Superior temporal gyrus (tissue), 1 donor: ENCODE measurements around the gene COG1.

Experiments used
- DNase-seq: peaks from one replicate; pipeline ENCODE4 v3.0.0-alpha.2; 2016; ENCODE audit errors: extremely low spot score

The COG1 gene

DNA sequence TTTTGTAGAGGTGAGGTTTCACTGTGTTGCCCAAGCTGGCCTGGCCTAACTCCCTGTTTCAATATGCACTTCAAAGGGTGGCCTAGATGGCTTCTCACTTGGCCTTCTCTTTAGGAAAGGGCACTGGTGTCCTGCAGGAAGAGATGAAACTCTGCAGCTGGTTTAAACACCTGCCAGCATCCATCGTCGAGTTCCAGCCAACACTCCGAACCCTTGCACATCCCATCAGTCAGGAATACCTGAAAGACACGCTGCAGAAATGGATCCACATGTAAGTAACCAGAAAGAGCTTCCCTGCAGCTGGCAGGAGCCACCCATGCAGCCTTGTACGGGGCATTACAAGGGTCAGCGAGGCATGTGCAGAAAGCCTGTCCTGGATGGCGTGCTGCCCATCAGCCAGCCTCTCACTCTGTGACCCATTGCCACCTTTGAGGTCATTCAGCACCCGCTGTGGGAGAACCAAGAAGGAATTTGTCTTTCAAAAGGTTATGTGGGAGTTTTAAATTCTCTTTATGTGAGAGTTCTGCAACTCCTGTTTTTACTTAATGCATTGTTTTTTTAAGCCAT lies 7.0 kb downstream of the COG1 start:
- no peak for DNase-seq

DNA sequence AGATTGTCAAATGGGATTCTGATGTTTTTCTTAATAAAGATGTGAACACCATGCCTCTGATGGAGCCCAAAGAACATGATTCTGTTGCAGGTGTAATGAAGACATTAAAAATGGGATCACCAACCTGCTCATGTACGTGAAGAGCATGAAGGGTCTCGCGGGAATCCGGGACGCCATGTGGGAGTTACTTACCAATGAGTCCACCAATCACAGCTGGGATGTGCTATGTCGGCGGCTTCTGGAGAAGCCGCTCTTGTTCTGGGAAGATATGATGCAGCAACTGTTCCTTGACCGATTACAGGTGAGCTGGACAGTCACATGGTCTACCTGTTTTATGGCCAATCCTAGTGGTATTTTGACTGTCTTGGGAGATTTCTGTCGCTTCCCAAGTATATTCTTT lies 7.6 kb downstream of the COG1 start:
- DNase-seq: no peak

DNA sequence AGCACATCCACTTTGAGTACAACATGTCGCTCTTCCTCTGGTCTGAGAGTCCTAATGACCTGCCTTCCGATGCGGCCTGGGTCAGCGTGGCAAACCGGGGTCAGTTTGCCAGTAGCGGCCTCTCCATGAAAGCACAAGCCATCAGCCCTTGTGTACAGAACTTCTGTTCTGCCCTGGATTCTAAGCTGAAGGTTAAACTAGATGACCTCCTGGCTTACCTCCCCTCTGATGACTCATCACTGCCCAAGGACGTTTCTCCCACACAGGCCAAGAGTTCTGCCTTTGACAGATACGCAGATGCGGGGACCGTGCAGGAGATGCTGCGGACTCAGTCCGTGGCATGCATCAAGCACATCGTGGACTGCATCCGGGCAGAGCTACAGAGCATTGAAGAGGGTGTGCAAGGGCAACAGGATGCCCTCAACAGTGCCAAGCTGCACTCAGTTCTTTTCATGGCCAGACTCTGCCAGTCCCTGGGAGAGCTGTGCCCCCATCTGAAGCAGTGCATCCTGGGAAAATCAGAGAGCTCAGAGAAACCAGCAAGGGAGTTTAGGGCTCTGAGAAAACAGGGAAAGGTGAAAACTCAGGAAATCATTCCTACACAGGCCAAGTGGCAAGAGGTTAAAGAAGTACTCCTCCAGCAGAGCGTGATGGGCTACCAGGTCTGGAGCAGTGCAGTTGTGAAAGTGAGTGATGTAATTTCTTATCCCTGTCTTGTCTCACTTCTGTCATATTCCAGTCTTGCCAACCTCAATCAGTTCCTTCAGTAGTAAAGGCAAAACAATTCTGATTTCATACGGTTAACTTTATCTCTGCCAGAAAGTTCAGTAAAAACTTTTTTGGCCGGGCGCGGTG lies 8.6 kb downstream of the COG1 start:
- DNase-seq: no peak

DNA sequence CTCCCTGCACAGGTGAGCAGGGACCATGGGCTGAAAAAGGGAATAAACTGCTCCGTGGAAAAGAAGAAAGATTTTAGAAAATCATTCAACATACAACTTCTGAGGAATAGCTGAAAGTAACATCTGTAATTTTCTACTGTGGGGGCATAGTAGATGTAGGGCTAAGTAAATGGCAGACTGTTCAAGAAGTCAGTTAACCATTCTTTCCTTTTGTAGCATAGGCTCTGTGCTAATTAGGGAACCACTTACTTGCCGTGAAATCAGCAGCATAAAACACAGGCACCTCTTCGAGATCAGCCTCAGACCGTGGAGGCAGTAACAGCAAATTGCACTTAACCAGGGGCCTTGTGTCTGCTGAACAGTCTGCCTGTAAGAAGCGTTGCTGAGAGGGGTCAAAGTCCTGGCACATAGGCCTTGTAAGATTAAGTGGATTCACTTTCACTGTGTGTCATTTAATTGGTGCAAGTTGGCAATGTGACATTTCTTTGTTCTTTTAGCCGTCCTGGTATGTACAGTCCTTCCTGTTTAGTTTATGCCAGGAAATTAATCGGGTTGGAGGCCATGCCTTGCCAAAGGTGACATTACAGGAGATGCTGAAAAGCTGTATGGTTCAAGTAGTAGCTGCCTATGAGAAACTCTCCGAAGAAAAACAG lies 10.4 kb downstream of the COG1 start:
- no peak for DNase-seq

DNA sequence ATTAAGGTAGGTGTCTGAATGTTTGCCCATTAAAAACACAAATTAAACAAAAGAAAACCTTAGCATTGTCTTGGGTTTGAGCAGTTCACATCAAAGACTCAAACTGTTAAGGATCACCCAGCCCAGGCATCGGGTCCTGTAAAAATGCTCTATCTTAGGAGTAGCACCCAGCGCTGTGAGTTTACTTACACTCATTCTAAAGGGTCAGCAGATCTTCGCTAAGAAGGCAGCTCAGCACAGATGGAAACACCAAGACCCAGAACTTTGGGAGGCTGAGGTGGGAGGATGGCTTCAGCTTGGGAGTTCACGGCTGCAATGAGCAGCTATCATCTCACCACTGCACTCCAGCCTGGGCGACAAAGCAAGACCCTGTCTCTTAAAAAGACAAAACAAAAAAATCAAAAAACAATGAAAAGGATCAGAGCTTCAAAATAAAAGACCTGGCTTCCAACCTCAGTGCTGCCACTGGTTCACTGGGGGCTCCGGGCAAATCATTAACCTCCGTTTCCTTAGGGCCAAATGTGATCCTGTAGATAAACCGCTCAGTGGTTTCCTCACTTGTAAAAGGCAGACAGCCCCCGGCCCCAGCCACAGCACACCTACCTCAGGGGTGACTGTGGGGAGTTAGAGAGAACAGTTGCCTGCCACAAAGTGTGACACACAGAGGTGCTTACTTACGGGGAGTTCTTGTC lies 11.1 kb downstream of the COG1 start:
- DNase-seq: no peak

DNA sequence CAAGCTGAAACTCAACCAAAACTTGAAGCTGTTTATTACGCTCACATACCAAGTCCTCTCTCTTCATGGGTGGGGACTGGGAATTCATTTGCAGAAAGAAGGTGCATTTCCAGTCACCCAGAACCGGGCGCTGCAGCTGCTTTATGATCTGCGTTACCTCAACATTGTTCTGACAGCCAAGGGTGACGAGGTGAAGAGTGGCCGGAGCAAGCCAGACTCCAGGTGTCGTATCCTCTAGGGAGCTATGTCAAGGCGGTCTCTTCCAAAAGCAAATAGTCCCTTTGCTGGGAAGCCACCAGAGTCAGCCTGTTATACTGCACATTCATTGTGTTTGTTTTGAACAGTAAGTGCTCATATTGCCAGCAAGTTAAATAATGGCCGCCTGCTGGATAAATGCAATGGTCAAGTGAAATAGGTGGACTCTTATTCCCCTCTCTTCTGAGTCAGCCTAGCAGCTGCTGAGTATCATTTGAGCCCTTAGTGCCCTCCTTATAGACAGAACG lies 12.7 kb downstream of the COG1 start:
- no peak for DNase-seq

DNA sequence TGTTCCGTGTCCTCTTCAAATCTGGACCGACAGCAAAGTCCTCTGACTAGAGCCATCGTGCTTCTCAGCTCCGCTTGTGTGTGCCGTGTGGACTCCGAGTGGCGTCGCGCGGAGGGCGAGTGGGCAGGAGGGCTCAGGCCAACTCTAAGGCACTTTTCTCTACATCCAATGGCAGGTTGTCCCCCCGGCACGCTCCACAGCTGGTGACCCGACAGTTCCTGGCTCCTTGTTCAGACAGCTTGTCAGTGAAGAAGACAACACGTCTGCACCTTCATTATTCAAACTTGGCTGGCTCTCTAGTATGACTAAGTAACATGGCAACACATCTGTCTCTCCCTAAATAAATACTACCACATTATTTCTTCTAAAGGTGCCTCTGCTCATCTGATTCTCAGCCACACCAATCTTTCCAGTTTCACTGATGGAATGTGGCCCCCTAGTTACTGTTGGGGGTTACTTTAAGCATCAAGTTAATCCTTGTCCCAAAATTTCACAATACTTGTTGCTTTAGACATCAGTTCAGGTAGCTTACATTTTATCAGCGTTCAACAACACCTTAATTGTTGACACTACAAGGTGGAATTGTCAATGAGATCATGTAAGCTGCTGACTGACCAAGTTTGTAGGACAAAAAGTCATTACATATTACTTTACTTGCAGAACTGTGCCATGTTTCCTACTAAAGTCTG lies 15.4 kb downstream of the COG1 start:
- no peak for DNase-seq

DNA sequence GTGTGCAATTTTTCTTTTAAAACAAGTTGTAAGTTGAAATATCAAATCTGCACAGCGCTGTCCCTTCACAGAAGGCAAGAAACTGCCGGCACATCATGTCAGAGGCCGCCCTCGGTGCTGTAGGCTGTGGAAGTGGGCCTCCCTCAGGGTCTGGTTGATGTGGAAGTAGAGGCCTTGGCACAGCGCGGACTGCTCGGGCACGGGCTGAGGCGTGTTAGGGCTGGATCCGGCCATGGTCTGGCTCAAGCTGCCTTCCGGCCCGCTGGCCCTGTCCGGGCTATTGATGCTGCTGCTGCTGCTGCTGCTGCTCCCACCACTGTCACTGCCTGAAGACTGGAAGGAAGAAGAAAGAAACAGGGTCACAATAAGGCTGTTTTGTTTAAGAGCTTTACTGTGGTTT lies 16.6 kb downstream of the COG1 start:
- DNase-seq: no peak

DNA sequence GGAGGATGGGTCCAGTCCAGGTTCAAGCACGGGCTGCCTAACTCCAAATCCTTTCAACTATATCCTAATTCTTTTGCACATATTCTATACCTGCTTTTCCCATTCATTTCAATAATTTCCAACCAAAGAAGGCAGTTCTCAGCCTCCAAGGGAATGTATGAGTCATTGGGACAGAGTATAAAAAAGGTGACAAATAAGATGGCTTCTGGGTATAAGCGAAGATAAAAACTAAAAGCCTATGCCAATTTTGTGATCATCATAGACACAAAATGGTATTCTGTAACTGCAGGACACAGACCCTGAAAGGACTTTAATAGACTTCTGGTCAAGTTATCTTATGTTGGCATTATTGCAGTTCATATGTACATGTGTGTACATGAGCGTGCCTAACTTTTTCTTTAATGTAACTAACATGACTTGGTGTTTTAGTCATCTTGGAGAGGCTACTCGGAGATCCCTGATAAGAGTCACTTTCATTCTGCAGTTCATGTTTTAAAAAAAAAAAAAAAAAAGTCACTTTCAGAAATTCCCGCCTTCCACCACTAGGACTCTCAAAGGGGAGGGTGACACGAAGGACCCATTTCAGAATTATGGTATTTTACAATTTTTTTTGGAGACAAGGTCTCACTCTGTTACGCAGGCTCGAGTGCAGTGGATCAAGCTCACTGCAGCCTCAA lies 17.3 kb downstream of the COG1 start:
- DNase-seq: no peak

DNA sequence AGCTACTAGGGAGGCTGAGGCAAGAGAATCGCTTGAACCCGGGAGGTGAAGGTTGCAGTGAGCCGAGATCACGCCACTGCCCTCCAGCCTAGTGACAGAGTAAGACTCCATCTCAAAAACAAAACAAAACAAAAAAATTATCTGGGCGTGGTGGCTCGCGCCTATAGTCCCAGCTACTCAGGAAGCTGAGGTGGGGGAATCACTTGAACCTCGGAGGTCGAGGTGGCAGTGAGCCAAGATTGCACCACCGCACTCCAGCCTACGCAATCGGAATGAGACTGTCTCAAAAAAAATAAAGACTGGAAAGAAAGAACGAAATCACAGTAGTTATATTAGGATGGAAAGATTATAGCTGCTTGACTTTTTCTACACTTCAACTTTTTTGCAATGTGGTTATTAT lies 18.9 kb downstream of the COG1 start:
- no peak for DNase-seq

DNA sequence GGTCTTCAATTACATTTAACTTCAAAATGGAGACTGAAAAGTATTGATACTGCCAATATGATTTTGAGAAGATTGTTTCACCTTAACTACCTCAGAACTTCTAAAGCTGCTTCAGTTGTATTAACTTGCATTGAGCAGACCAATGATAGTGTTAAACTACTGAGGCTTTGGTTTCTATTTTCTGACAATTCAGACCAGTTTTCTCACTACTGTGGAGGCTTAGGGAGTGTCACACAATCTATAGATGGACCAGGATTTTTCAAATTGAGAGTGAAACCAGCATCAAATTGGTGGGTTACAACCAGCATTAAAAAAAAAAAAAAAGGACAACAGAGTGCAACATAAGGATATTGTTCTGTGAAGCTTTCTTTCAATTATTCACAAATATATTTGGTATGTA lies 21.2 kb downstream of the COG1 start:
- DNase-seq: no peak

DNA sequence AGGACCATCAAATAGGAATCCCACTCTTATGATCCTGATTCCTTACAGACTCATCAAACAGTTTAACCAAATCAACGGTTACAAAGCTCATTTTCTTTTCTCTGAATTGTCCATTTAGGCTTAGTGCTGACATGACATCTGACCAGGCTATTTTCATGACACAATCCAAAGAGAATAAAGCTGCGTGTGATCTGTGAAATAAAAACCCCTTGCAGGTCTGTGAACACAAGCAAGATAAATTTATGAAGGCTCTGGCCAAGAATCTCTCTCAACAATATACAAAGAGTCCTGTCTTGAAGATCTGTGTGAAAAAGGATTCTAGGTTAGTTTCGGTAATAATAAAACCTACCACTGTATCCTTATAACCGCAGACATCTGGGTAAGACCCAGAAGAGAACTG lies 22.0 kb downstream of the COG1 start:
- DNase-seq: peak; percentile 39

DNA sequence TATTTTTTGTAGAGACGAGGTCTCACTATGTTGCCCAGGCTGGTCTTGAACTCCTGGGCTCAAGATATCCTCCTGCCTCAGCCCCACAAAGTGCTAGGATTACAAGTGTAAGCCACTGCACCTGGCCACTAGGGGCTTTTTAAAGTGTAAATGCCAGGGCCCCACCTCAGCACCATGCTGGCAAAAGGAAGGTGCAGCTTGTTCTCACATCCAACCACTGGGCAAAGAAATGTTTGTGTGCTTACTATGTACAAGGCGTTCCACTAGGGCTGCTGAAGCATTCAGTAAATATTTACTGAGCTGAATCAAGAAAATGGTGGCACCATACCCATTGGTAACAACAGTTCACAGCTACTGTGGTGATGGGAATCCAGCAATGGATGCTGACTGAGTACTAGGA lies 22.6 kb downstream of the COG1 start:
- no peak for DNase-seq

DNA sequence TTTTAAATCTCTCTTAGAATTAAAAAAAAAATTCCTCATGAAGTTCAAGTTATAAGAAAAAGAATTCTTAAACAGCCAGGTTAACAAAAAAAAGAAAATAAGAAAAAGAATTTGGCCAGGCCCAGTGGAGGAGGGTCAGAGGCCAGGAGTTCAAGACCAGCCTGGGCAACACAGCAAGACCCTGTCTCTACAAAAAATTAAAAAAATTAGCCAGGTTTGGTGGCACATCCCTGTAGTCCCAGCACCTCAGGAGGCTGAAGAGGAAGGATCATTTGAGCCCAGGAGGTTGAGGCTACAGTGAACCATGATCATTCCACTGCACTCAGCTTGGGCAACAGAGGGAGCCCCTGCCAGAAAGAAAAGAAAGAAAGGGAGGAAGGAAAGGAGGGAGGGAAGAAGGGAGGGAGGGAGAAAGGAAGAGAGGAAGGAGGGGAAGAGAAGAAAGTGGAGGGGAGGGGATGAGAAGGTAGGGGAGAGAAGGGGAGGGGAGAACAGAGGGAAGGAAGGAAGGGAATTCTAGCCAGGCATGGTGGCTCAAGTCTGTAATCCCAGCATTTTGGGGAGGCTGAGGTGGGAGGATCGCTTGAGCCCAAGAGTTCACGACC lies 30.9 kb downstream of the COG1 start:
- DNase-seq: no peak

DNA sequence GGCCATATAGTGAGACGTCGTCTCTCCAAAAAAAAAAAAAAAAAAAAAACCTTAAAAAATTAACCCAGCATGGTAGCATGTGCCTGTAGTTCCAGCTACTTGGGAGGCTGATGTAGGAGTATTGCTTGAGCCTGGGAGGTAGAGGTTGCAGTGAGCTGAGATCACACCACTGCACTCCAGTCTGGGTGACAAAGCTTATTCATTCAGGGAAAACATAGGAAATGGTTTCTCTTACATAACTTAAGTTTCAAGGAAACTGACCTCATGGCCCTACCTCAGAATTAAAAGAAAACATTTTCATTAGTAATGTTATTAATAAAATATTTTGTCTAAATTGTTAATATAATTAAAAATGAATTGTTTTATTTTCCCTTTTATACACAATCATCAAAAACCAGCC lies 31.4 kb downstream of the COG1 start:
- no peak for DNase-seq

DNA sequence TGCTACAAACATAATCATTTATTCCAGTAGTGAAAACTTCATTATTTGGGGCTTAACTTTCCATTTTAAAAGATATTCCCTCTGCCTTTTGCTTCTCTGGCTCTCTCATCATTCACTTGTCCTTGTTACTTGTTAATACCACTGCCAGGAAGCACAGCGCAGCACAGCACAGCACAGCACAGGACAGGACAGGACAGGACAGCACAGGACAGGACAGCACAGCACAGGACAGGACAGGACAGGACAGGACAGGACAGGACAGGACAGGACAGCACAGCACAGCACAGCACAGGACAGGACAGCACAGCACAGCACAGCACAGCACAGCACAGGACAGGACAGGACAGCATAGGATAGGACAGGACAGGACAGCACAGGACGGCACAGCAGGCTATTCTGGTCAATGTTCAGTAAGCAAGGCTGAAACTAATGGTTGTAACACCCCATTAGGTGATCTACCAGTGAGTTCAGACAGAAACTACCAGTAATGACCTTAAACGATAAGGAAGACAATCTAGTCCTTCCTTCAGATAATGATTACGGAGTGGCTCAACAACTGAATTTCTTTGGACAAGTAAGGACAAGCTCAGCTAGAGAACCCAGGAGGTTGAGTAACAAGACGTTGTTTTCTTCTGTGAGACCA lies 31.9 kb downstream of the COG1 start:
- DNase-seq: no peak

DNA sequence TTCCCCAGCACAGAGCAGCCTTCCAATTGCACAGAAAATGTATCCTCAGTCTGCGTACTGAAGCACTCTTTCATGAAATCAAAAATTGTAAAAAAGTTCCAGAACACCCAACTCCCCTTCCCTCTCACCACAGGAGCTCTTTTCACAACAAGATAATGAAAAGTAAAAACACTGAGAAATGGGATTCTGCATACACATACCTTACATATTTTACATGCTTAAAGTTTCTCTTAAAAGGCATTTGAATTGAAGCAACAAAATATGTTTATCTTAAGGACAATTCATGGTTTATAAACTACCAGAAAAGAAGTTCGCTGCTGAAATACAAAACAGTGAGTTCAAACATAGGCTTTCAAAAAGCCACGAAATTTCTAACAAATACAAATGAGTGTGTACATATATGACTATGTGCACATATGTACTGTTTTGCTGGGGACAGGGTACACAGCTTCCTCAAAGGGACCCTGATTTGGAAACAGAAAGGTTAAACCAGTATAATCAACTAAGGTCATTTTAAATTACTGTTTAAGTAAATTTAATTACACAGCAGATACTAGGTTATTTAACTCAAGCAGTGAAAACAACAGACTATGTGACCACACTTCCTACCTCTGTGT lies 33.8 kb downstream of the COG1 start:
- no peak for DNase-seq

DNA sequence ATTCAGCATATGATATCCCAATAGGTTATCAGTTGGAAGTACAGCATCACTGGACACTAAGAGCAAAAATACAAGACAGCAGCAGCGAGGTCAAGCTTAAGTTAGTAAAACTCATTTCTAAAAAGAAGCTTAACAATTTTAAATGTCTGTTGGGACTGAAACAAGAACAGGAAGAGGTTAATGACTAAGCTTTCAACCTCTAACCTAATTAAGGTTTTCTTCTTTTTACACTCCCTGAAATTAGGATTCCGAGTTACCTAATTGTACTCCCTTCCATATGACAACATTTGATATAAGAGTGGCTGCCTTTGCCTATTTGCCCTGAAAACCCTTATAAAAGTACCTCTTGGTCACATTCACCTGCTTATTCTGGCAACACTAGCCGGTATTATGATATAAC lies 34.5 kb downstream of the COG1 start:
- DNase-seq: no peak

DNA sequence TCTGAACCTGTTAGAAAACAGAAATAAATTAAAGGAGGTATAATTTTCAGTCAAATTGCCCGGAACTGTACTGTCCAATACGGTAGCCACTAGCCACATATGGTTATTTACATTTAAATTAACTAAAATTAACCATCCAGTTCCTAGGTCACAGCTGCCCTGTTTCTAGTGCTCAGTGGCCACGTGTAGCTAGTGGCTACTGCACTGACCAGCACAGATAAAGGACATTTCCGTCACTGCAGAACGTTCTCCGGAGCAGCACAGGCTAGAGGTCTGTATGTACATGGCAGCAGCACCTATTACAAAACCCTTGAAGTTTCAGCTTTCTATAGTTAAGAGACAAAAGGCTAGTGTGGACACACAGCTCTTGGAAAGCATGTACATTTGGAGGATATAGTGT lies 35.1 kb downstream of the COG1 start:
- no peak for DNase-seq

DNA sequence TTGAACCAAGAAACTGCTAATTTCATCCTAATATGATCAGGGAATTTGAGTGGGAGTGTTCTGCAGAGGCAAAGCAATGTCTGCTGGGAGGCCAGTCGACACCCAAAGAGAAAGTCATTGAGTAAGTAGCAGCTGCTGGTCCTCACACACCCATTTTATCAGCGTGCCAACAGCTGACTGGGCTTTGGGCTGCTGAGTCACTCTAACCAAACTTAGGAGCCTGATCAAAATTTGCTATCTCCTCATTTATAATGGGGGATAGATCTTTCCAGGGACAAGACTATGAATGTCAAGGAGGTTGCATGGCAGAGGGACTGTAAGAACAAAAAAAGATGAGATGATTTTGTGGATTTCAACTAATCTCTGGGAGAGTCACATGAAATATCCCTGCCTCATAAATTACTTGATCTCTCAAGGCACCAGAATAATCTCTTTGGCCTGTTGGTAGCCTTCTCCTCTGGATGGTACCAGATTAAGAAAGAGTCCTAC lies 35.9 kb downstream of the COG1 start:
- DNase-seq: peak; percentile 56
